ENCODE data around the gene ART1.
"Not testable (repeated sequence)": the region's sequence is repeated elsewhere in the genome, so short reads cannot be mapped to it uniquely, and the experiment has no call there.

ART1 gene

GRCh38 chr11:3644817-3645235, at the start of gene ART1:
Gene ART1, plus strand, starts transcription at chr11:3645128. Its CDS starts 14,086 bp downstream, at chr11:3659214.
- no peak within 1 kb of the TSS for H3K9ac ChIP-seq (ENCODE audit: low read depth in 1 of 2, low read length in 2 of 2)
- no peak within 1 kb of the TSS for H3K4me3 ChIP-seq (ENCODE audit: low read length in 2 of 2)
- H3K36me3 ChIP-seq (ENCODE audit: control insufficient read depth in 2 of 2, insufficient read depth in 2 of 2, low read length in 2 of 2) = no peaks in the 10 kb centered on the region
- H3K27ac ChIP-seq (ENCODE audit: low read depth in 2 of 2, low read length in 2 of 2) = no peak within 1 kb of the TSS
- H3K27me3 ChIP-seq (ENCODE audit: control insufficient read depth in 2 of 2, insufficient read depth in 2 of 2, low read length in 2 of 2) = peaks cover 4 to 11% of the 10 kb centered on the region in 2 donors
- H3K4me1 ChIP-seq (ENCODE audit: control insufficient read depth in 2 of 2, insufficient read depth in 2 of 2, low read length in 2 of 2) = peaks cover 10 to 19% of the 10 kb centered on the region in 2 donors
- H3K9me3 ChIP-seq (ENCODE audit: control insufficient read depth in 2 of 2, low read length in 2 of 2) = no peaks in the 10 kb centered on the region

- H3K9ac ChIP-seq (ENCODE audit: low read depth in 1 of 2, low read length in 2 of 2); H3K36me3 ChIP-seq (ENCODE audit: control insufficient read depth in 2 of 2, insufficient read depth in 2 of 2, low read length in 2 of 2); H3K9me3 ChIP-seq (ENCODE audit: control insufficient read depth in 2 of 2, low read length in 2 of 2); H3K27me3 ChIP-seq (ENCODE audit: control insufficient read depth in 2 of 2, insufficient read depth in 2 of 2, low read length in 2 of 2); H3K27ac ChIP-seq (ENCODE audit: low read depth in 2 of 2, low read length in 2 of 2); H3K4me3 ChIP-seq (ENCODE audit: low read length in 2 of 2); H3K4me1 ChIP-seq (ENCODE audit: control insufficient read depth in 2 of 2, insufficient read depth in 2 of 2, low read length in 2 of 2): not testable (repeated sequence)
Measured at GRCh38 chr11:3597743-3598142, 47.2 kb upstream of the ART1 start.

- not testable (repeated sequence) for H3K36me3 ChIP-seq (ENCODE audit: control insufficient read depth in 2 of 2, insufficient read depth in 2 of 2, low read length in 2 of 2); H3K4me3 ChIP-seq (ENCODE audit: low read length in 2 of 2); H3K4me1 ChIP-seq (ENCODE audit: control insufficient read depth in 2 of 2, insufficient read depth in 2 of 2, low read length in 2 of 2); H3K27me3 ChIP-seq (ENCODE audit: control insufficient read depth in 2 of 2, insufficient read depth in 2 of 2, low read length in 2 of 2); H3K27ac ChIP-seq (ENCODE audit: low read depth in 2 of 2, low read length in 2 of 2); H3K9me3 ChIP-seq (ENCODE audit: control insufficient read depth in 2 of 2, low read length in 2 of 2); H3K9ac ChIP-seq (ENCODE audit: low read depth in 1 of 2, low read length in 2 of 2)
Measured at GRCh38 chr11:3600201-3600600, 44.7 kb upstream of the ART1 start.

GRCh38 chr11:3604167-3604566, 40.8 kb upstream of the ART1 start:
- no peaks in the 10 kb centered on the region for H3K4me1 ChIP-seq (ENCODE audit: control insufficient read depth in 2 of 2, insufficient read depth in 2 of 2, low read length in 2 of 2)
- H3K4me3 ChIP-seq (ENCODE audit: low read length in 2 of 2) = no peak overlapping the region
- H3K27me3 ChIP-seq (ENCODE audit: control insufficient read depth in 2 of 2, insufficient read depth in 2 of 2, low read length in 2 of 2) = no peaks in the 10 kb centered on the region
- no peaks in the 10 kb centered on the region for H3K9me3 ChIP-seq (ENCODE audit: control insufficient read depth in 2 of 2, low read length in 2 of 2)
- H3K27ac ChIP-seq (ENCODE audit: low read depth in 2 of 2, low read length in 2 of 2) = no peak overlapping the region
- H3K36me3 ChIP-seq (ENCODE audit: control insufficient read depth in 2 of 2, insufficient read depth in 2 of 2, low read length in 2 of 2) = no peaks in the 10 kb centered on the region
- H3K9ac ChIP-seq (ENCODE audit: low read depth in 1 of 2, low read length in 2 of 2) = no peak overlapping the region

- no peak overlapping the region for H3K4me3 ChIP-seq (ENCODE audit: low read length in 2 of 2)
- H3K36me3 ChIP-seq (ENCODE audit: control insufficient read depth in 2 of 2, insufficient read depth in 2 of 2, low read length in 2 of 2) = no peaks in the 10 kb centered on the region
- H3K9ac ChIP-seq (ENCODE audit: low read depth in 1 of 2, low read length in 2 of 2) = no peak overlapping the region
- H3K27me3 ChIP-seq (ENCODE audit: control insufficient read depth in 2 of 2, insufficient read depth in 2 of 2, low read length in 2 of 2) = no peaks in the 10 kb centered on the region
- no peak overlapping the region for H3K27ac ChIP-seq (ENCODE audit: low read depth in 2 of 2, low read length in 2 of 2)
- no peaks in the 10 kb centered on the region for H3K9me3 ChIP-seq (ENCODE audit: control insufficient read depth in 2 of 2, low read length in 2 of 2)
- no peaks in the 10 kb centered on the region for H3K4me1 ChIP-seq (ENCODE audit: control insufficient read depth in 2 of 2, insufficient read depth in 2 of 2, low read length in 2 of 2)
Measured at GRCh38 chr11:3605283-3605662, 39.7 kb upstream of the ART1 start.

GRCh38 chr11:3605771-3606203, 39.1 kb upstream of the ART1 start:
- Histone ChIP-seq H3K27me3 (ENCODE audit: control insufficient read depth in 2 of 2, insufficient read depth in 2 of 2, low read length in 2 of 2) (no peaks in the 10 kb centered on the region), H3K4me1 (ENCODE audit: control insufficient read depth in 2 of 2, insufficient read depth in 2 of 2, low read length in 2 of 2) (no peaks in the 10 kb centered on the region), H3K9ac (ENCODE audit: low read depth in 1 of 2, low read length in 2 of 2) (no peak overlapping the region), H3K4me3 (ENCODE audit: low read length in 2 of 2) (no peak overlapping the region), H3K27ac (ENCODE audit: low read depth in 2 of 2, low read length in 2 of 2) (no peak overlapping the region), H3K9me3 (ENCODE audit: control insufficient read depth in 2 of 2, low read length in 2 of 2) (no peaks in the 10 kb centered on the region), H3K36me3 (ENCODE audit: control insufficient read depth in 2 of 2, insufficient read depth in 2 of 2, low read length in 2 of 2) (no peaks in the 10 kb centered on the region)

GRCh38 chr11:3609416-3610265, 35.3 kb upstream of the ART1 start:
- no peaks in the 10 kb centered on the region for H3K27me3 ChIP-seq (ENCODE audit: control insufficient read depth in 2 of 2, insufficient read depth in 2 of 2, low read length in 2 of 2)
- no peaks in the 10 kb centered on the region for H3K36me3 ChIP-seq (ENCODE audit: control insufficient read depth in 2 of 2, insufficient read depth in 2 of 2, low read length in 2 of 2)
- no peaks in the 10 kb centered on the region for H3K4me1 ChIP-seq (ENCODE audit: control insufficient read depth in 2 of 2, insufficient read depth in 2 of 2, low read length in 2 of 2)
- no peak overlapping the region for H3K4me3 ChIP-seq (ENCODE audit: low read length in 2 of 2)
- no peak overlapping the region for H3K9ac ChIP-seq (ENCODE audit: low read depth in 1 of 2, low read length in 2 of 2)
- H3K9me3 ChIP-seq (ENCODE audit: control insufficient read depth in 2 of 2, low read length in 2 of 2) = no peaks in the 10 kb centered on the region
- no peak overlapping the region for H3K27ac ChIP-seq (ENCODE audit: low read depth in 2 of 2, low read length in 2 of 2)

GRCh38 chr11:3610846-3611245, 34.1 kb upstream of the ART1 start:
- H3K4me1 ChIP-seq (ENCODE audit: control insufficient read depth in 2 of 2, insufficient read depth in 2 of 2, low read length in 2 of 2) = no peaks in the 10 kb centered on the region
- no peak overlapping the region for H3K27ac ChIP-seq (ENCODE audit: low read depth in 2 of 2, low read length in 2 of 2)
- no peaks in the 10 kb centered on the region for H3K9me3 ChIP-seq (ENCODE audit: control insufficient read depth in 2 of 2, low read length in 2 of 2)
- no peak overlapping the region for H3K4me3 ChIP-seq (ENCODE audit: low read length in 2 of 2)
- no peaks in the 10 kb centered on the region for H3K27me3 ChIP-seq (ENCODE audit: control insufficient read depth in 2 of 2, insufficient read depth in 2 of 2, low read length in 2 of 2)
- no peak overlapping the region for H3K9ac ChIP-seq (ENCODE audit: low read depth in 1 of 2, low read length in 2 of 2)
- no peaks in the 10 kb centered on the region for H3K36me3 ChIP-seq (ENCODE audit: control insufficient read depth in 2 of 2, insufficient read depth in 2 of 2, low read length in 2 of 2)

- Histone ChIP-seq H3K4me3 (ENCODE audit: low read length in 2 of 2) (no peak overlapping the region), H3K27ac (ENCODE audit: low read depth in 2 of 2, low read length in 2 of 2) (no peak overlapping the region), H3K27me3 (ENCODE audit: control insufficient read depth in 2 of 2, insufficient read depth in 2 of 2, low read length in 2 of 2) (no peaks in the 10 kb centered on the region), H3K36me3 (ENCODE audit: control insufficient read depth in 2 of 2, insufficient read depth in 2 of 2, low read length in 2 of 2) (no peaks in the 10 kb centered on the region), H3K9ac (ENCODE audit: low read depth in 1 of 2, low read length in 2 of 2) (no peak overlapping the region), H3K9me3 (ENCODE audit: control insufficient read depth in 2 of 2, low read length in 2 of 2) (no peaks in the 10 kb centered on the region), H3K4me1 (ENCODE audit: control insufficient read depth in 2 of 2, insufficient read depth in 2 of 2, low read length in 2 of 2) (no peaks in the 10 kb centered on the region)
Measured at GRCh38 chr11:3611976-3612678, 32.8 kb upstream of the ART1 start.

- H3K36me3 ChIP-seq (ENCODE audit: control insufficient read depth in 2 of 2, insufficient read depth in 2 of 2, low read length in 2 of 2) = no peaks in the 10 kb centered on the region
- no peaks in the 10 kb centered on the region for H3K4me1 ChIP-seq (ENCODE audit: control insufficient read depth in 2 of 2, insufficient read depth in 2 of 2, low read length in 2 of 2)
- no peaks in the 10 kb centered on the region for H3K9me3 ChIP-seq (ENCODE audit: control insufficient read depth in 2 of 2, low read length in 2 of 2)
- H3K4me3 ChIP-seq (ENCODE audit: low read length in 2 of 2) = no peak overlapping the region
- H3K9ac ChIP-seq (ENCODE audit: low read depth in 1 of 2, low read length in 2 of 2) = no peak overlapping the region
- H3K27me3 ChIP-seq (ENCODE audit: control insufficient read depth in 2 of 2, insufficient read depth in 2 of 2, low read length in 2 of 2) = no peaks in the 10 kb centered on the region
- no peak overlapping the region for H3K27ac ChIP-seq (ENCODE audit: low read depth in 2 of 2, low read length in 2 of 2)
Measured at GRCh38 chr11:3613998-3614741, 30.8 kb upstream of the ART1 start.

Measured in mucosa of rectum (tissue), 2 donors.